HG02642 (cell line): ENCODE measurements around the gene VSIG8.
A peak's percentile ranks its signal among the peaks of the same experiment; 100 is the strongest.

Experiments used
- ATAC-seq: cut with Tn5 transposase; IDR thresholded peaks from one replicate; pipeline ENCODE4 v1.9.1; 2021; ENCODE audit warnings: mild to moderate bottlenecking; ENCODE audit not compliant: unreplicated experiment, poor library complexity

Gene VSIG8

GRCh38 chr1:159832309-159832708, 30.1 kb downstream of the VSIG8 start:
- no peak for ATAC-seq

- ATAC-seq: no peak
Observed at GRCh38 chr1:159831412-159832141, 30.9 kb downstream of the VSIG8 start.

- ATAC-seq: no peak
Observed at GRCh38 chr1:159830722-159831121, 31.7 kb downstream of the VSIG8 start.

- ATAC-seq: no peak
Observed at GRCh38 chr1:159829822-159830465, 32.5 kb downstream of the VSIG8 start.

- peak; percentile 83 for ATAC-seq
Observed at GRCh38 chr1:159829273-159829634, 33.2 kb downstream of the VSIG8 start.

- ATAC-seq: no peak
Observed at GRCh38 chr1:159828581-159829272, 33.7 kb downstream of the VSIG8 start.

GRCh38 chr1:159828176-159828575, 34.3 kb downstream of the VSIG8 start:
- ATAC-seq: no peak

GRCh38 chr1:159827549-159827948, 34.9 kb downstream of the VSIG8 start:
- no peak for ATAC-seq

- ATAC-seq: no peak
Observed at GRCh38 chr1:159827102-159827490, 35.4 kb downstream of the VSIG8 start.

- ATAC-seq: no peak
Observed at GRCh38 chr1:159826441-159827101, 35.9 kb downstream of the VSIG8 start, which contains the start of gene SLAMF8. Gene SLAMF8, plus strand, starts transcription at chr1:159826873. Its CDS starts 26 bp downstream, at chr1:159826899.

- no peak for ATAC-seq
Observed at GRCh38 chr1:159825564-159825963, 36.9 kb downstream of the VSIG8 start.

- no peak for ATAC-seq
Observed at GRCh38 chr1:159823406-159823805, 39.1 kb downstream of the VSIG8 start.

GRCh38 chr1:159821171-159821867, 41.1 kb downstream of the VSIG8 start:
- no peak for ATAC-seq

- ATAC-seq: no peak
Observed at GRCh38 chr1:159817276-159818041, 45.0 kb downstream of the VSIG8 start.

GRCh38 chr1:159815926-159816325, 46.5 kb downstream of the VSIG8 start:
- no peak for ATAC-seq

- ATAC-seq: no peak
Observed at GRCh38 chr1:159804924-159805323, 57.5 kb downstream of the VSIG8 start.
